HepG2 (cell line): ENCODE measurements around the gene EEF2. TPM values are rescaled to one million over a fixed set of nuclear protein-coding genes. Genes with fewer than 3 reads are reported as not detected.

Source experiments
- ATAC-seq: fragments of 200-7000 bp; cut with Tn5 transposase; 3 replicates; pipeline ENCODE4 v1.9.1; 2020; ENCODE audit warnings: mild to moderate bottlenecking, moderate library complexity
- BruUV-seq: library from RNA; stranded (reverse); fragments of 400-500 nt; replicated peaks from 2 replicates; lab custom pipeline; 2021; lab: Mats Ljungman, UMichigan
- CTCF ChIA-PET: fragments of 300-600 bp; formaldehyde crosslinking; extraction: SDS; loops from one replicate; lab custom pipeline; 2021; ENCODE audit warnings: low total read pairs, inconsistent platforms, low intra/inter-chr PET ratio; lab: Yijun Ruan, JAX
- POLR2A ChIA-PET: fragments of 350-600 bp; sonication (Branson Sonifier 250); formaldehyde crosslinking; loops from one replicate; lab custom pipeline; 2020; ENCODE audit warnings: antibody characterized with exemption, inconsistent platforms; lab: Yijun Ruan, JAX
- DNase-seq: peaks from one replicate; pipeline ENCODE4 v3.0.0-alpha.2; 2015; ENCODE audit warnings: low spot score
- FAIRE-seq: peaks from 3 replicates; lab custom pipeline; 2011; peaks lifted over from hg19 to GRCh38; lab: Jason Lieb, UNC
- H2AFZ ChIP-seq: one replicate; pipeline ENCODE4 v1.6.1; 2011; ENCODE audit warnings: low read length, inconsistent platforms
- H3K27ac ChIP-seq: fragments of 300-600 bp; 3 replicates; pipeline ENCODE4 v1.8.0; 2011; ENCODE audit warnings: mixed run types, mild to moderate bottlenecking, mixed read lengths, low read length, inconsistent platforms; ENCODE audit not compliant: insufficient read depth; ENCODE audit errors: extremely low read length
- H3K27me3 ChIP-seq, 2 experiments: fragments of 200-600 bp in 1 of 2; 2 replicates in 1 of 2; 3 replicates in 1 of 2; pipeline versions ENCODE4 v1.6.0 to v1.8.0; 2011; ENCODE audit warnings: low read length in 2 of 2, mild to moderate bottlenecking in 2 of 2, moderate library complexity in 2 of 2, inconsistent platforms in 1 of 2; ENCODE audit not compliant: insufficient read depth in 2 of 2, control insufficient read depth in 1 of 2
- H3K36me3 ChIP-seq, 2 experiments: fragments of 200-600 bp in 1 of 2; replicated peaks in 1 of 2; 2 replicates in 1 of 2; 3 replicates in 1 of 2; pipeline versions ENCODE4 v1.5.1 to v1.8.0; 2011; ENCODE audit warnings: low read length in 2 of 2, inconsistent platforms in 1 of 2; ENCODE audit not compliant: insufficient read depth in 2 of 2, control insufficient read depth in 1 of 2
- H3K4me1 ChIP-seq: 2 replicates; pipeline ENCODE4 v1.5.1; 2012; ENCODE audit warnings: low read length, inconsistent platforms; ENCODE audit not compliant: insufficient read depth
- H3K4me2 ChIP-seq: 2 replicates; pipeline ENCODE4 v1.6.0; 2011; ENCODE audit warnings: low read depth, low read length, inconsistent platforms
- H3K4me3 ChIP-seq, 3 experiments: fragments of 200-600 bp in 1 of 3; sonication (generic), shearing (Covaris generic) in 1 of 3; replicated peaks in 1 of 3; 2 replicates each; pipeline ENCODE4 v1.5.1; 2011 to 2016; ENCODE audit warnings: low read length in 3 of 3, inconsistent platforms in 2 of 3, low read depth in 2 of 3, mild to moderate bottlenecking in 2 of 3, control low read depth in 1 of 3, mixed read lengths in 1 of 3; ENCODE audit not compliant: insufficient read depth in 1 of 3
- H3K79me2 ChIP-seq: one replicate; pipeline ENCODE4 v1.6.1; 2011; ENCODE audit warnings: low read length, inconsistent platforms; ENCODE audit not compliant: insufficient read depth
- H3K9ac ChIP-seq: 2 replicates; pipeline ENCODE4 v1.6.0; 2011; ENCODE audit warnings: mild to moderate bottlenecking, low read depth, low read length, inconsistent platforms; ENCODE audit not compliant: insufficient read depth
- H3K9me3 ChIP-seq: 2 replicates; pipeline ENCODE4 v1.5.1; 2012; ENCODE audit warnings: mild to moderate bottlenecking, low read length
- H4K20me1 ChIP-seq: 2 replicates; pipeline ENCODE4 v1.6.0; 2011; ENCODE audit warnings: inconsistent platforms, mild to moderate bottlenecking, low read length, moderate library complexity; ENCODE audit not compliant: insufficient read depth
- ADNP ChIP-seq: sonication (generic); formaldehyde crosslinking; IDR thresholded peaks from 2 replicates; pipeline ENCODE4 v1.4.0; 2020; ENCODE audit warnings: missing genetic modification reagents
- AGO2 ChIP-seq: fragments of 200-400 bp; formaldehyde crosslinking; optimal IDR thresholded peaks from 2 replicates; pipeline ENCODE3; 2017; ENCODE audit warnings: mild to moderate bottlenecking, low read depth, low read length, moderate library complexity
- BHLHE40 ChIP-seq: IDR thresholded peaks from 2 replicates; pipeline ENCODE4 v1.6.1; 2011; ENCODE audit warnings: low read length, improper control_type of control experiment
- EZH2 ChIP-seq: conservative IDR thresholded peaks from 2 replicates; pipeline ENCODE4 v1.6.1; 2012; ENCODE audit warnings: mild to moderate bottlenecking, low read depth, low read length, moderate library complexity
- FLYWCH1 ChIP-seq: sonication (generic); formaldehyde crosslinking; IDR thresholded peaks from 2 replicates; pipeline ENCODE4 v1.8.1; 2023; ENCODE audit warnings: mild to moderate bottlenecking, missing genetic modification reagents
- ZNF768 ChIP-seq: sonication (generic); formaldehyde crosslinking; IDR thresholded peaks from 2 replicates; pipeline ENCODE4 v1.4.0; 2020; ENCODE audit warnings: missing genetic modification reagents
- WGBS: methylation state at CpG from one replicate; pipeline ENCODE4 v1.1.6; 2017; ENCODE audit warnings: low lambda C conversion rate; 5-methylcytosine and 5-hydroxymethylcytosine counted together
- in situ Hi-C: cut with HindIII; loops from 2 replicates; pipeline ENCODE4 v1.10.0; 2017; ENCODE audit warnings: low pct_unique_long_range_greater_than_20kb; ENCODE audit not compliant: extremely low pct_ligation_motif_present
- intact Hi-C: fragments of 100-400 bp; cut with micrococcal nuclease; formaldehyde crosslinking; loops from one replicate; pipeline ENCODE4 v1.10.0; 2022; ENCODE audit not compliant: unreplicated experiment
- polyA plus RNA-seq, 8 experiments: library from polyadenylated mRNA; depleted of rRNA in 3 of 8; stranded (reverse) in 7 of 8; unstranded in 1 of 8; fragments of >200 nt; fragmentation: Illumina TruSeq in 4 of 8; extraction: Trizol in 4 of 8; gene quantifications; 2 replicates each; pipeline versions ENCODE4 v1.2.1 to v1.2.3, GENCODE V29; 2011 to 2016; ENCODE audit warnings: low read depth in 4 of 8, missing spikeins in 1 of 8, mixed read lengths in 1 of 8; ENCODE audit not compliant: insufficient read depth in 1 of 8
- total RNA-seq, 5 experiments: library from RNA; depleted of rRNA; stranded (reverse); fragments of >200 nt; fragmentation: Illumina TruSeq; extraction: Trizol; gene quantifications; 2 replicates each; pipeline ENCODE4 v1.2.3, GENCODE V29; 2016; ENCODE audit warnings: low read depth in 1 of 5
- TF ChIP-seq, protein P1 (sequence below): sonication (generic); formaldehyde crosslinking; IDR thresholded peaks from 2 replicates; pipeline ENCODE4 v1.4.0; 2020; ENCODE audit warnings: missing genetic modification reagents

The EEF2 gene
- total and polyA plus RNA-seq, 2 of the 13 experiments (the other 11 are each of a cell fraction or from before 2014, with no cell fraction given) = 1,441 to 1,777 TPM

DNA sequence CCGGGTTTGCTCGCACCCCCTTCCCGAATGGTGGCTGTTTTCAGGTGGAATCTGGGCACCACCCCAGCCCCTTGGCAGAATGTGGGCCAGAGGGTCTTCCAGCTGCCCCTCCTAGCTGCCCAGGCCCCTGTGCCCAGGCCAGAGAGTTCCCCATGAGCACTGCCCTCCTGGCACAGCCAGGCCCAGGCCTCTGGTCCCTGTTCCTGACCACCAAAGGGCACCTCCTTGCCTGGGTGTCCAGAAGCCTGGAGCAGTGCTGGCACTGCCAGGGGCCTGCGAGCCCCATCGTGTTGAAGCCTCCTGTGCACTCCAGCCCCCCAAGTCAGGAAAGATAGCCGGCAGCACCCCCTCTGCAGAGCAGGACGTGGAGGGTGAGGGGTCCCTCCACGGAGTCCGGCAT is 45.7 kb upstream of the EEF2 start:
- BruUV-seq = no TSS peak
- TF ChIP-seq ADNP (no peak), AGO2 (peak; percentile 68)
- TF ChIP-seq, protein P1, sequence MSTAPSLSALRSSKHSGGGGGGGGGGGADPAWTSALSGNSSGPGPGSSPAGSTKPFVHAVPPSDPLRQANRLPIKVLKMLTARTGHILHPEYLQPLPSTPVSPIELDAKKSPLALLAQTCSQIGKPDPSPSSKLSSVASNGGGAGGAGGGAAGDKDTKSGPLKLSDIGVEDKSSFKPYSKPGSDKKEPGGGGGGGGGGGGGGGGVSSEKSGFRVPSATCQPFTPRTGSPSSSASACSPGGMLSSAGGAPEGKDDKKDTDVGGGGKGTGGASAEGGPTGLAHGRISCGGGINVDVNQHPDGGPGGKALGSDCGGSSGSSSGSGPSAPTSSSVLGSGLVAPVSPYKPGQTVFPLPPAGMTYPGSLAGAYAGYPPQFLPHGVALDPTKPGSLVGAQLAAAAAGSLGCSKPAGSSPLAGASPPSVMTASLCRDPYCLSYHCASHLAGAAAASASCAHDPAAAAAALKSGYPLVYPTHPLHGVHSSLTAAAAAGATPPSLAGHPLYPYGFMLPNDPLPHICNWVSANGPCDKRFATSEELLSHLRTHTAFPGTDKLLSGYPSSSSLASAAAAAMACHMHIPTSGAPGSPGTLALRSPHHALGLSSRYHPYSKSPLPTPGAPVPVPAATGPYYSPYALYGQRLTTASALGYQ (CRISPR knock-in tag) = no peak

DNA sequence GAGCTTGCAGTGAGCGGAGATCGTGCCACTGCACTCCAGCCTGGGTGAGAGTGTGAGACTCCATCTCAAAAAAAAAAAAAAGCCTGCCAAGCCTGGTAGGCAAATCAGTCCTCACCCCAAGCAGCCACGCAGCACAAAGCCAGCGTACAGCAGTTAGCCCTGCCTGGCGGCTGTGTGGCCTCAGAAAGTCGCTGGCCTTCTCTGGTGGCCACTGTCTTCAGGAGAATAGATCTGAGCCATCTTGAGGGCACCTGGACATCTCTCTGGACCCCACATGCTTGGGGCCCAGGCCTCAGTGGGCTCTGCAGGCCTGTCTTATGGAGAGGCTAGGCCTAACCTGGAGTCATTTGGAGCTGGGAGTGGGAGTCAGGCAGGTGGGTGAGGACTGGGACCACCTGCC is 45.3 kb upstream of the EEF2 start:
- CTCF ChIA-PET = no interaction called here
- peaks cover 8 to 15% of the 10 kb centered on the region in 2 experiments; a peak in 4 of 5 replicates for H3K36me3 ChIP-seq

More for the DNA sequence above, 45.7 kb upstream of the EEF2 start:
- no peaks in the 10 kb centered on the region for H3K27me3 ChIP-seq
- WGBS = 80% methylated on average over 1 of the region's 9 CpGs
- intact Hi-C loops = no loop called here
- no peak overlapping the region for H2AFZ ChIP-seq
- in situ Hi-C loops = no loop called here
- ATAC-seq (no peak), FAIRE-seq (no peak), DNase-seq (no peak)
- no peak overlapping the region for H3K4me3 ChIP-seq
- no peaks in the 10 kb centered on the region for H3K4me1 ChIP-seq
- H3K9ac ChIP-seq = no peak overlapping the region
- no peaks in the 10 kb centered on the region for H3K79me2 ChIP-seq
- POLR2A ChIA-PET = no interaction called here
- peaks cover 9 to 18% of the 10 kb centered on the region in 2 experiments; a peak in 4 of 5 replicates for H3K36me3 ChIP-seq
- no peak overlapping the region for H3K27ac ChIP-seq
- CTCF ChIA-PET = no interaction called here
- no peaks in the 10 kb centered on the region for H3K9me3 ChIP-seq
- no peak overlapping the region for H3K4me2 ChIP-seq
- no peaks in the 10 kb centered on the region for H4K20me1 ChIP-seq

More for the DNA sequence above, 45.3 kb upstream of the EEF2 start:
- no peak overlapping the region for H3K9ac ChIP-seq
- H3K27me3 ChIP-seq = no peaks in the 10 kb centered on the region
- H3K4me1 ChIP-seq = no peaks in the 10 kb centered on the region
- no TSS peak for BruUV-seq
- H2AFZ ChIP-seq = no peak overlapping the region
- in situ Hi-C loops (no loop called here), intact Hi-C loops (no loop called here)
- FAIRE-seq (no peak), ATAC-seq (no peak), DNase-seq (no peak)
- H3K79me2 ChIP-seq = no peaks in the 10 kb centered on the region
- no peaks in the 10 kb centered on the region for H3K9me3 ChIP-seq
- no peak overlapping the region for H3K4me2 ChIP-seq
- TF ChIP-seq ZNF768 (peak; percentile 86), EZH2 (no peak), FLYWCH1 (CRISPR knock-in tag) (no peak), BHLHE40 (no peak)
- POLR2A ChIA-PET = no interaction called here
- H3K27ac ChIP-seq = no peak overlapping the region
- no peaks in the 10 kb centered on the region for H4K20me1 ChIP-seq
- 98% methylated on average over 6 of the region's 6 CpGs for WGBS
- H3K4me3 ChIP-seq = no peak overlapping the region
